Nephron (organoid): Measurements from ENCODE around the gene CHST11.

Experiments
- H3K27ac Mint-ChIP-seq, 3 experiments: 2 replicates each; pipeline ENCODE4 v1.8.0; 2020; ENCODE audit warnings: mixed read lengths in 3 of 3, mild to moderate bottlenecking in 2 of 3, moderate library complexity in 1 of 3
- H3K27me3 Mint-ChIP-seq: 2 replicates; pipeline ENCODE4 v1.8.0; 2021; ENCODE audit warnings: low read depth, mild to moderate bottlenecking, moderate library complexity, mixed read lengths
- H3K36me3 Mint-ChIP-seq: 2 replicates; pipeline ENCODE4 v1.8.0; 2020; ENCODE audit warnings: low read depth, mixed read lengths
- H3K4me1 Mint-ChIP-seq: 2 replicates; pipeline ENCODE4 v1.8.0; 2020; ENCODE audit warnings: mixed read lengths
- H3K4me3 Mint-ChIP-seq, 3 experiments: 2 replicates each; pipeline ENCODE4 v1.8.0; 2020; ENCODE audit warnings: mild to moderate bottlenecking in 3 of 3, mixed read lengths in 3 of 3, moderate library complexity in 2 of 3
- H3K9me3 Mint-ChIP-seq: 2 replicates; pipeline ENCODE4 v1.8.0; 2020; ENCODE audit warnings: mixed read lengths
- TF ChIP-seq, protein P1 (sequence below), 3 experiments: fragments of 200-600 bp; sonication (generic); IDR thresholded peaks; one replicate each; pipeline ENCODE4 v1.5.0; 2021; ENCODE audit warnings: antibody characterized with exemption in 3 of 3; ENCODE audit not compliant: unreplicated experiment in 3 of 3

CHST11 gene

DNA sequence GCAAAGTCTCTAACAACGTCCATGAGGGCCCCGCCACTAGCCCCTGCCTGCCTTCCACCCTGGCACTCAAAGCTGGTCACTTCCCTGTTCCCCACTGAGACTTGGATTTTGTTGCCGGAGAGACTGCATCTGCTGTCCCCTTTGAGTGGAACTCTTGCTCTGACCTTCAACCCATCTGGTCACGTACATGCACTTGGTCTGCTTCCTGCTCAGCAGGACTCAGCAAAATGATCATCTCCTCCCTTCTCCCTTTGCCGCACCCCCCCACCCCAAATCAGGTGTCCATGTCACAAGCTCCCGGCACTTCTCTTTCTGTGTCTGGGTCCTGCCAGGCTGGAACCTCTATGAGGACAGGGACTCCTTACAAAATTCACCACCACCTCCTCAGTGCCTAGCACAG, 180.9 kb downstream of the CHST11 start:
- Mint-ChIP-seq H3K9me3 (no peaks in the 10 kb centered on the region), H3K4me3 (no peak overlapping the region), H3K27ac (peak overlapping the region in 1 of 3 experiments; percentile 11), H3K36me3 (no peaks in the 10 kb centered on the region), H3K27me3 (no peaks in the 10 kb centered on the region), H3K4me1 (peaks cover 18% of the 10 kb centered on the region)
- TF ChIP-seq, protein P1, sequence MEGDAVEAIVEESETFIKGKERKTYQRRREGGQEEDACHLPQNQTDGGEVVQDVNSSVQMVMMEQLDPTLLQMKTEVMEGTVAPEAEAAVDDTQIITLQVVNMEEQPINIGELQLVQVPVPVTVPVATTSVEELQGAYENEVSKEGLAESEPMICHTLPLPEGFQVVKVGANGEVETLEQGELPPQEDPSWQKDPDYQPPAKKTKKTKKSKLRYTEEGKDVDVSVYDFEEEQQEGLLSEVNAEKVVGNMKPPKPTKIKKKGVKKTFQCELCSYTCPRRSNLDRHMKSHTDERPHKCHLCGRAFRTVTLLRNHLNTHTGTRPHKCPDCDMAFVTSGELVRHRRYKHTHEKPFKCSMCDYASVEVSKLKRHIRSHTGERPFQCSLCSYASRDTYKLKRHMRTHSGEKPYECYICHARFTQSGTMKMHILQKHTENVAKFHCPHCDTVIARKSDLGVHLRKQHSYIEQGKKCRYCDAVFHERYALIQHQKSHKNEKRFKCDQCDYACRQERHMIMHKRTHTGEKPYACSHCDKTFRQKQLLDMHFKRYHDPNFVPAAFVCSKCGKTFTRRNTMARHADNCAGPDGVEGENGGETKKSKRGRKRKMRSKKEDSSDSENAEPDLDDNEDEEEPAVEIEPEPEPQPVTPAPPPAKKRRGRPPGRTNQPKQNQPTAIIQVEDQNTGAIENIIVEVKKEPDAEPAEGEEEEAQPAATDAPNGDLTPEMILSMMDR (IDR thresholded peaks at IDR 0.05; ENCODE audit: unreplicated experiment in 3 of 3) = no peak

DNA sequence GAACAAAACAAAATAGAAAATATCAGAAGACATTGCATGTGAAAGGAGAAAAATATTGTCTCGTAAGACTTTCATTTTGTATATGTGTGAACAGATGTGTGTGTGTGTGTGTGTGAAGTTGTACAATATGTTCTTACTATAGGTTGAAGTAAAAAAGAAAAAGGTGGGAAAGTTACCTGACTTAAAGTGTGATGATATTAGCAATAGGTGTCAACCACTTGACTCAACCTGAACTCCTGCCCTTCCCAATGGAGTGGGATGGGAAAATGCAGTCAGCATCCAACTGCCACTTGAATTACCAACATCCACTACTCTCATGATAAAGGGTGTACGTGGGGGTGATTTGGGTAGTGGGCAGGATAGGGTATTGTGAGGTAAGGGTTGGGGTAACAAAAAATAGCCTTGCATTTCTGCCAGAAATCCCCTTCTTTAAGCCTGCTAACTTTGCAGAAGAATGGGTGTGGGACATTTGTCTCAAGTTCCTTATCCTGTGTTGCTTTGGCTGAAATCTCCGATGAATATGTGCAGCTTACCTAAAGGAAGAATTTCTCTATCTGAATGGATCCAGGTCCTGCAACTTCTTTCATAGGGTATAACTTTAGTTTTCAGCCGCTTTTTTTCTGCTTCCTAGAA, 181.6 kb downstream of the CHST11 start:
- H3K9me3 Mint-ChIP-seq = no peaks in the 10 kb centered on the region
- TF ChIP-seq, protein P1 (IDR thresholded peaks at IDR 0.05; ENCODE audit: unreplicated experiment in 3 of 3) = no peak
- peak overlapping the region in 1 of 3 experiments; percentile 11 for H3K27ac Mint-ChIP-seq
- peaks cover 12% of the 10 kb centered on the region for H3K4me1 Mint-ChIP-seq
- H3K36me3 Mint-ChIP-seq = no peaks in the 10 kb centered on the region
- H3K4me3 Mint-ChIP-seq = no peak overlapping the region
- H3K27me3 Mint-ChIP-seq = no peaks in the 10 kb centered on the region

DNA sequence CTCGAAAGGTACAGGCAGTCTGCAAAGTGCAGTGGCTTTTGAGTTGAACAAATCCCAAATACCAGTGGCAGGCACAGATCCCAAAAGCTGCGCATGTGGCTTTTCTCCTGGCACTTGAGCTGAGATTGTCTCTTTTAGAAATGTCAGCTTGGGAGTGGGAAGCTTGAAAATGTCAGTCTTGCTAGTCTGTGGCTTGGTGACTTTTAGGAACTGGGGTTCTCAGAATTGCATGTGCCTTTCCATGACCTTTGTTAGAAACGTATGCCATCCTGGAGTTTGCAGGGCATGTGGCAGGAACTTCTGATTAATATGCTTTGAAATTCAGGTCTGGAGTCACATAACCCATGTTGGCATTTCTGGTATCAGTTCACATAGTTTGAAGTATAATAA, 182.1 kb downstream of the CHST11 start:
- H3K27ac Mint-ChIP-seq = no peak overlapping the region
- no peaks in the 10 kb centered on the region for H3K9me3 Mint-ChIP-seq
- no peaks in the 10 kb centered on the region for H3K27me3 Mint-ChIP-seq
- H3K36me3 Mint-ChIP-seq = no peaks in the 10 kb centered on the region
- H3K4me1 Mint-ChIP-seq = peaks cover 9% of the 10 kb centered on the region
- H3K4me3 Mint-ChIP-seq = no peak overlapping the region
- TF ChIP-seq, protein P1 (IDR thresholded peaks at IDR 0.05; ENCODE audit: unreplicated experiment in 3 of 3) = no peak

DNA sequence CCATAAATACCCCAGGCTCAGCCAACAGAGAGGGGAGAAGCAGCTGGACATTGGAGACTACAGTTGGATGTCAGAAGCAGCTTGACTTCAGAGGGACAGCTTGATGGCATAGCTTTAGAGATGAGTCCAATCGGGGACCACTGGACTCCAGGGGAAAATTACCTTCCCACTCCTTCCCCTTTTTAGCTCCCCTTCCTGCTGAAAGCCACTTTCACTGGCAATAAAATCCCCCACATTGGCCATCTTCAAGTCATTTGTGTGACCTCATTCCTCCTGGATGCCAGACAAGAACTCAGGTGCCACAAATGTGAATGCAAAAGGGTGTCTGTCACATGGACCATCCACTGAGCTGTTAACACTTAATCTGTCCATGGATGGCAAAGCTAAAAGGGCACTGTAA, 184.2 kb downstream of the CHST11 start:
- no peak overlapping the region for H3K4me3 Mint-ChIP-seq

DNA sequence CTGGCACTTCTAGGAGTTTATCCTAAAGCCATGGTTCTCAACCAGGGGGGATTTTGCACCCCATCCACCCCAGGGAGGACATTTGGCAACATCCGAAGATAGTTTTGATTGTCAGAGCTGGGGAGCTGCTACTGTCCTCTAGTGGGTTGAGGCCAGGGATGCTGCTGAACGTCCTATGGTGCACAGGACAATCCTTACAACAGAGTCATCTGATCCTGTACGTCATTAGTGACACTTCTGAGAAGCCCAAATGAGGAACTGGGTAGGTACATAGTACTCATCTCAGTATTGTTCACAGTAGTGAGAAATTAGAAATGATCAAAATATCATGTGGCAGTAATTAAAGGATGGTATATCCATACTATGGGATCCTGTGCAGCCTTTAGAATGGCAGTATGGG, 185.1 kb downstream of the CHST11 start:
- Mint-ChIP-seq H3K27me3 (peaks cover 4% of the 10 kb centered on the region), H3K9me3 (no peaks in the 10 kb centered on the region), H3K36me3 (no peaks in the 10 kb centered on the region), H3K4me1 (peaks cover 5% of the 10 kb centered on the region), H3K4me3 (no peak overlapping the region), H3K27ac (no peak overlapping the region)
- TF ChIP-seq, protein P1 (IDR thresholded peaks at IDR 0.05; ENCODE audit: unreplicated experiment in 3 of 3) = no peak

More for the DNA sequence above, 184.2 kb downstream of the CHST11 start:
- Mint-ChIP-seq H3K27ac (no peak overlapping the region), H3K27me3 (no peaks in the 10 kb centered on the region), H3K4me1 (peaks cover 5% of the 10 kb centered on the region), H3K36me3 (no peaks in the 10 kb centered on the region), H3K9me3 (no peaks in the 10 kb centered on the region)
- TF ChIP-seq, protein P1 (IDR thresholded peaks at IDR 0.05; ENCODE audit: unreplicated experiment in 3 of 3) = no peak
